Liver (tissue), 3 donors: ENCODE results near the gene VIPR2.

Experiments used
- GABPA ChIP-seq, 2 donors: IDR thresholded peaks in 1 of 2; conservative IDR thresholded peaks in 1 of 2; 2 replicates each; pipeline ENCODE4 v1.6.1; 2016; ENCODE audit warnings: antibody characterized with exemption in 2 of 2, mild to moderate bottlenecking in 1 of 2, moderate library complexity in 1 of 2
- HNF4G ChIP-seq: IDR thresholded peaks from 2 replicates; pipeline ENCODE4 v1.6.1; 2016; ENCODE audit warnings: antibody characterized with exemption
- RAD21 ChIP-seq, 2 donors: IDR thresholded peaks; 2 replicates each; pipeline ENCODE4 v1.6.1; 2016; ENCODE audit warnings: antibody characterized with exemption in 2 of 2, mild to moderate bottlenecking in 2 of 2
- TAF1 ChIP-seq: conservative IDR thresholded peaks from 2 replicates; pipeline ENCODE4 v1.6.1; 2016; ENCODE audit warnings: antibody characterized with exemption, mild to moderate bottlenecking
- YY1 ChIP-seq: IDR thresholded peaks from 2 replicates; pipeline ENCODE4 v1.6.1; 2016; ENCODE audit warnings: antibody characterized with exemption, mild to moderate bottlenecking
- TF ChIP-seq, protein P1 (sequence below): IDR thresholded peaks from 2 replicates; pipeline ENCODE4 v1.6.1; 2016; ENCODE audit warnings: antibody characterized with exemption
- TF ChIP-seq, protein P2 (sequence below): fragments of 150-350 bp; IDR thresholded peaks from 2 replicates; pipeline ENCODE4 v1.5.1; 2017; ENCODE audit warnings: improper control_type of control experiment, low read depth, low read length; ENCODE audit not compliant: missing input control
- TF ChIP-seq, protein P3 (sequence below): IDR thresholded peaks from 2 replicates; pipeline ENCODE4 v1.6.1; 2016; ENCODE audit warnings: antibody characterized with exemption
- TF ChIP-seq, protein P4 (sequence below): IDR thresholded peaks from 2 replicates; pipeline ENCODE4 v1.6.1; 2016; ENCODE audit warnings: antibody characterized with exemption
- TF ChIP-seq, protein P5 (sequence below): IDR thresholded peaks from 2 replicates; pipeline ENCODE4 v1.6.1; 2016; ENCODE audit warnings: antibody characterized with exemption, mild to moderate bottlenecking
- donor health status: healthy.
- donor health status: healthy.

DNA sequence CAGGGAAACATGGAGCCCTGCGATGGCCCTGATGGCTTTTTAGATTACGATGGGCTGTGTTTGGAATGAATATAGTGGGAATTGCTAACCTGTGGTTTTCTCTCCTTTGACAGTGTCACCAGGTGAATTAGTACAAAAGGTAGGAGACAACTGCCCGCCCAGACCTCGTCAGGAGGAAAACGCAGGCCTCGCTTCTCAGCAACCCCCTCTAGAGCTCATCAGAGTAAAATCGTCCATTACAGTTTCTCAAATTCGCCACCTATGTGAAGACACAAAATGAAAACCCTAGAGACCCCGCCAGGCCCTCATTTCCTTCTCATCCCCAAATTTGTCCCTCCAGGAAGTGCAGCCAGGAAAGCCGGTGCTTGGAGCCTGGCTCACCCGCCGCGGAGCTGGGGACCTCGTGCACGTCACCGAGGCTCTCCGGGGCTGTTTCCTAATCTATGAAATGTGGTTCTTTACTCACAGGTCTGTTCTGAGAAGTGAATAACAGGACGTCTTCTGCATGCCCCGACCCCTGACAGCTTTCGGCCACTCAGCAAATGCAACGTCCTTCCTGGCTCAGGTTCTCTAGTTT lies 143.7 kb downstream of the VIPR2 start:
- TF ChIP-seq, protein P1, sequence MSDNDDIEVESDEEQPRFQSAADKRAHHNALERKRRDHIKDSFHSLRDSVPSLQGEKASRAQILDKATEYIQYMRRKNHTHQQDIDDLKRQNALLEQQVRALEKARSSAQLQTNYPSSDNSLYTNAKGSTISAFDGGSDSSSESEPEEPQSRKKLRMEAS: no peak
- TF ChIP-seq YY1 (no peak), TAF1 (no peak), RAD21 (IDR thresholded peaks at IDR 0.05) (no peak), GABPA (IDR thresholded peaks at IDR 0.05 in 1 of 2, conservative IDR thresholded peaks at IDR 0.05 in 1 of 2) (no peak), HNF4G (no peak)
- TF ChIP-seq, protein P2, sequence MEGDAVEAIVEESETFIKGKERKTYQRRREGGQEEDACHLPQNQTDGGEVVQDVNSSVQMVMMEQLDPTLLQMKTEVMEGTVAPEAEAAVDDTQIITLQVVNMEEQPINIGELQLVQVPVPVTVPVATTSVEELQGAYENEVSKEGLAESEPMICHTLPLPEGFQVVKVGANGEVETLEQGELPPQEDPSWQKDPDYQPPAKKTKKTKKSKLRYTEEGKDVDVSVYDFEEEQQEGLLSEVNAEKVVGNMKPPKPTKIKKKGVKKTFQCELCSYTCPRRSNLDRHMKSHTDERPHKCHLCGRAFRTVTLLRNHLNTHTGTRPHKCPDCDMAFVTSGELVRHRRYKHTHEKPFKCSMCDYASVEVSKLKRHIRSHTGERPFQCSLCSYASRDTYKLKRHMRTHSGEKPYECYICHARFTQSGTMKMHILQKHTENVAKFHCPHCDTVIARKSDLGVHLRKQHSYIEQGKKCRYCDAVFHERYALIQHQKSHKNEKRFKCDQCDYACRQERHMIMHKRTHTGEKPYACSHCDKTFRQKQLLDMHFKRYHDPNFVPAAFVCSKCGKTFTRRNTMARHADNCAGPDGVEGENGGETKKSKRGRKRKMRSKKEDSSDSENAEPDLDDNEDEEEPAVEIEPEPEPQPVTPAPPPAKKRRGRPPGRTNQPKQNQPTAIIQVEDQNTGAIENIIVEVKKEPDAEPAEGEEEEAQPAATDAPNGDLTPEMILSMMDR: no peak
- TF ChIP-seq, protein P3, sequence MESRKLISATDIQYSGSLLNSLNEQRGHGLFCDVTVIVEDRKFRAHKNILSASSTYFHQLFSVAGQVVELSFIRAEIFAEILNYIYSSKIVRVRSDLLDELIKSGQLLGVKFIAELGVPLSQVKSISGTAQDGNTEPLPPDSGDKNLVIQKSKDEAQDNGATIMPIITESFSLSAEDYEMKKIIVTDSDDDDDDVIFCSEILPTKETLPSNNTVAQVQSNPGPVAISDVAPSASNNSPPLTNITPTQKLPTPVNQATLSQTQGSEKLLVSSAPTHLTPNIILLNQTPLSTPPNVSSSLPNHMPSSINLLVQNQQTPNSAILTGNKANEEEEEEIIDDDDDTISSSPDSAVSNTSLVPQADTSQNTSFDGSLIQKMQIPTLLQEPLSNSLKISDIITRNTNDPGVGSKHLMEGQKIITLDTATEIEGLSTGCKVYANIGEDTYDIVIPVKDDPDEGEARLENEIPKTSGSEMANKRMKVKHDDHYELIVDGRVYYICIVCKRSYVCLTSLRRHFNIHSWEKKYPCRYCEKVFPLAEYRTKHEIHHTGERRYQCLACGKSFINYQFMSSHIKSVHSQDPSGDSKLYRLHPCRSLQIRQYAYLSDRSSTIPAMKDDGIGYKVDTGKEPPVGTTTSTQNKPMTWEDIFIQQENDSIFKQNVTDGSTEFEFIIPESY: no peak
- TF ChIP-seq, protein P4, sequence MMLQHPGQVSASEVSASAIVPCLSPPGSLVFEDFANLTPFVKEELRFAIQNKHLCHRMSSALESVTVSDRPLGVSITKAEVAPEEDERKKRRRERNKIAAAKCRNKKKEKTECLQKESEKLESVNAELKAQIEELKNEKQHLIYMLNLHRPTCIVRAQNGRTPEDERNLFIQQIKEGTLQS: no peak
- TF ChIP-seq, protein P5, sequence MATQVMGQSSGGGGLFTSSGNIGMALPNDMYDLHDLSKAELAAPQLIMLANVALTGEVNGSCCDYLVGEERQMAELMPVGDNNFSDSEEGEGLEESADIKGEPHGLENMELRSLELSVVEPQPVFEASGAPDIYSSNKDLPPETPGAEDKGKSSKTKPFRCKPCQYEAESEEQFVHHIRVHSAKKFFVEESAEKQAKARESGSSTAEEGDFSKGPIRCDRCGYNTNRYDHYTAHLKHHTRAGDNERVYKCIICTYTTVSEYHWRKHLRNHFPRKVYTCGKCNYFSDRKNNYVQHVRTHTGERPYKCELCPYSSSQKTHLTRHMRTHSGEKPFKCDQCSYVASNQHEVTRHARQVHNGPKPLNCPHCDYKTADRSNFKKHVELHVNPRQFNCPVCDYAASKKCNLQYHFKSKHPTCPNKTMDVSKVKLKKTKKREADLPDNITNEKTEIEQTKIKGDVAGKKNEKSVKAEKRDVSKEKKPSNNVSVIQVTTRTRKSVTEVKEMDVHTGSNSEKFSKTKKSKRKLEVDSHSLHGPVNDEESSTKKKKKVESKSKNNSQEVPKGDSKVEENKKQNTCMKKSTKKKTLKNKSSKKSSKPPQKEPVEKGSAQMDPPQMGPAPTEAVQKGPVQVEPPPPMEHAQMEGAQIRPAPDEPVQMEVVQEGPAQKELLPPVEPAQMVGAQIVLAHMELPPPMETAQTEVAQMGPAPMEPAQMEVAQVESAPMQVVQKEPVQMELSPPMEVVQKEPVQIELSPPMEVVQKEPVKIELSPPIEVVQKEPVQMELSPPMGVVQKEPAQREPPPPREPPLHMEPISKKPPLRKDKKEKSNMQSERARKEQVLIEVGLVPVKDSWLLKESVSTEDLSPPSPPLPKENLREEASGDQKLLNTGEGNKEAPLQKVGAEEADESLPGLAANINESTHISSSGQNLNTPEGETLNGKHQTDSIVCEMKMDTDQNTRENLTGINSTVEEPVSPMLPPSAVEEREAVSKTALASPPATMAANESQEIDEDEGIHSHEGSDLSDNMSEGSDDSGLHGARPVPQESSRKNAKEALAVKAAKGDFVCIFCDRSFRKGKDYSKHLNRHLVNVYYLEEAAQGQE: no peak
